Neural progenitor cell (in vitro differentiated cells): ENCODE results near the gene ARHGEF19. TPM values are rescaled to one million over a fixed set of nuclear protein-coding genes. Genes with fewer than 3 reads are reported as not detected.

ENCODE experiments used
- DNase-seq: peaks from one replicate; pipeline ENCODE4 v3.0.0-alpha.2; 2016; ENCODE audit warnings: low spot score
- H2AFZ ChIP-seq: fragments of 200-600 bp; sonication (generic); replicated peaks from 2 replicates; pipeline ENCODE4 v1.6.1; 2016; ENCODE audit warnings: antibody characterized with exemption
- H3F3A ChIP-seq: fragments of 200-600 bp; sonication (generic); 2 replicates; pipeline ENCODE4 v1.6.1; 2016; ENCODE audit warnings: antibody characterized with exemption, low read depth
- H3K27ac ChIP-seq: fragments of 200-600 bp; sonication (generic); 2 replicates; pipeline ENCODE4 v1.5.1; 2016; ENCODE audit warnings: mild to moderate bottlenecking
- H3K27me3 ChIP-seq: fragments of 200-600 bp; sonication (generic); 2 replicates; pipeline ENCODE4 v1.6.1; 2016; ENCODE audit warnings: mild to moderate bottlenecking, moderate library complexity
- H3K36me3 ChIP-seq: fragments of 200-600 bp; sonication (generic); 2 replicates; pipeline ENCODE4 v1.5.1; 2016
- H3K4me1 ChIP-seq: fragments of 200-600 bp; sonication (generic); 2 replicates; pipeline ENCODE4 v1.6.1; 2016; ENCODE audit warnings: mixed run types
- H3K4me2 ChIP-seq: fragments of 200-600 bp; sonication (generic); 2 replicates; pipeline ENCODE4 v1.6.1; 2016
- H3K4me3 ChIP-seq: fragments of 200-600 bp; sonication (generic); 2 replicates; pipeline ENCODE4 v1.5.1; 2016
- H3K79me2 ChIP-seq: fragments of 200-600 bp; sonication (generic); 2 replicates; pipeline ENCODE4 v1.6.1; 2016; ENCODE audit warnings: low read depth
- H3K9ac ChIP-seq: fragments of 200-600 bp; sonication (generic); 2 replicates; pipeline ENCODE4 v1.6.1; 2016
- H3K9me3 ChIP-seq: fragments of 200-600 bp; sonication (generic); 2 replicates; pipeline ENCODE4 v1.5.1; 2016; ENCODE audit warnings: low read depth
- H4K20me1 ChIP-seq: fragments of 200-600 bp; sonication (generic); 2 replicates; pipeline ENCODE4 v1.6.1; 2016; ENCODE audit warnings: low read depth
- H3K27ac Mint-ChIP-seq: 3 replicates; pipeline ENCODE4 v1.8.0; 2021; ENCODE audit warnings: mixed read lengths
- H3K27me3 Mint-ChIP-seq: 2 replicates; pipeline ENCODE4 v1.8.0; 2022; ENCODE audit warnings: low read depth, mild to moderate bottlenecking, inconsistent platforms, moderate library complexity, mixed read lengths; ENCODE audit not compliant: insufficient read depth
- H3K36me3 Mint-ChIP-seq: 3 replicates; pipeline ENCODE4 v1.8.0; 2021; ENCODE audit warnings: mixed read lengths
- H3K4me1 Mint-ChIP-seq: 3 replicates; pipeline ENCODE4 v1.8.0; 2021; ENCODE audit warnings: mixed read lengths
- H3K4me3 Mint-ChIP-seq: 3 replicates; pipeline ENCODE4 v1.8.0; 2021; ENCODE audit warnings: mild to moderate bottlenecking, moderate library complexity, mixed read lengths
- H3K9me3 Mint-ChIP-seq: 3 replicates; pipeline ENCODE4 v1.8.0; 2020; ENCODE audit warnings: mixed read lengths
- CTCF ChIP-seq: fragments of 200-600 bp; sonication (generic); IDR thresholded peaks from 2 replicates; pipeline ENCODE4 v1.5.1; 2017; ENCODE audit warnings: antibody characterized with exemption, mild to moderate bottlenecking
- EZH2 ChIP-seq: fragments of 200-600 bp; sonication (generic); IDR thresholded peaks from 2 replicates; pipeline ENCODE4 v1.6.1; 2017; ENCODE audit warnings: antibody characterized with exemption, mild to moderate bottlenecking, moderate library complexity
- EZH2phosphoT487 ChIP-seq: fragments of 200-600 bp; sonication (generic); IDR thresholded peaks from 2 replicates; pipeline ENCODE4 v1.6.1; 2017; ENCODE audit warnings: antibody characterized with exemption
- total RNA-seq: library from RNA; depleted of rRNA; stranded (reverse); fragments of >200 nt; gene quantifications from 2 replicates; pipeline ENCODE4 v1.2.3, GENCODE V29; 2015; ENCODE audit warnings: low replicate concordance

ARHGEF19 gene
- total RNA-seq, 1 donor from 2014 or later = 10.9 TPM

DNA sequence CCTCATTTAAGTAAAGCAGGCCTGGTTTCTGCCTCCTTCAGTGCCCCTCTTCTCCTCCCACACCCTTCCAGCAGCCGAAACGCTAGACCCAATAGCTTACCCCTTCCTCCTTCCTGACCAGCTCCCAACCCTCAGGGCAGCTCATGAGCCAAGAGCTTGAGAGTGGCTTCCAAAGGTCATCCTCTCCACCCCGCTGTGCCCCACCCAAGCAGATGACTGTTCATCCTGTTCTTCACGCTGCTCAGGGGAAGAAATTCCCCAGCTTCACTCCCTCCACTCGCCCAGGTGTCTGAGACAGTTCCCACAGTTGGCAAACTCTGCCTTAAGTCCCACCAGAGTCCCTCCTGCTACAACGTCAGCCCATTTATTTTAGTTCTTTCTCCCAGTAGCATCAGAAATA is 23.4 kb downstream of the ARHGEF19 start:
- Histone ChIP-seq H3K9ac (no peak overlapping the region), H3K4me3 (no peak overlapping the region), H3K4me1 (no peaks in the 10 kb centered on the region), H3K27me3 (peaks cover 4% of the 10 kb centered on the region), H2AFZ (no peak overlapping the region), H3F3A (peaks cover 9% of the 10 kb centered on the region), H4K20me1 (no peaks in the 10 kb centered on the region), H3K79me2 (no peaks in the 10 kb centered on the region), H3K4me2 (no peak overlapping the region), H3K36me3 (no peaks in the 10 kb centered on the region), H3K9me3 (no peaks in the 10 kb centered on the region), H3K27ac (no peak overlapping the region)
- TF ChIP-seq EZH2 (no peak), CTCF (no peak), EZH2phosphoT487 (no peak)
- H3K27me3 Mint-ChIP-seq = peaks cover 12% of the 10 kb centered on the region
- no peak for DNase-seq
- no peaks in the 10 kb centered on the region for H3K36me3 Mint-ChIP-seq
- no peaks in the 10 kb centered on the region for H3K9me3 Mint-ChIP-seq
- H3K4me1 Mint-ChIP-seq = peaks cover 22% of the 10 kb centered on the region
- H3K27ac Mint-ChIP-seq = peak overlapping the region; percentile 67
- peak overlapping the region; percentile 28 for H3K4me3 Mint-ChIP-seq

DNA sequence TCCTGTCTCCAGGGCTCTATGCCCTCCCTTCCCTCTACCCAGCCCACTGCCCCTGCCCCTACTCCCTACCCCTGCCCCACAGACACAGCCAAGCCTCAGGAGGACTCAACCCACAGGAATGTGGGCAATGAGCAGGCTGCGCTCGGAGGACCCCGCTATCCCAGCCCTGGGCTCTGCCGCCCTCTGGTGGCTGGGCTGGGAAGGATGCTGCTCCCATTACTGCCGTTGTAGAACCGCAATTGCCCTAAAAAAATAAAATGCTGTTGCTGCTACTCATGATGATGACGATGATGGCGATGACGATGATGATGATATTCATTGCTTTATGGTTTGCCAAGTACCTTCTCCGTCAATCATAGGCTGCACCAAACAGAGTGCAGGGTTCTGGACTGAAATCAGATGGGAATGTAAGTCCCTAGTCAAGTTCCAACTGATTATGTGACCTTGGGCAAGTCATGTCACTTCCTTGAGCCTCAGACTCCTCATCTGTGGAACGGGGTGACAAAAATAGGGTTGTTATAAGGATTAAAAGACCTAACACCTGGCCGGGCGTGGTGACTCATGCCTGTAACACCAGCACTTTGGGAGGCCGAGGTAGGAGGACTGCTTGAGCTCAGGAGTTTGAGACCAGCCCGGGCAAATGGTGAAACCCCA is 24.6 kb downstream of the ARHGEF19 start:
- no peaks in the 10 kb centered on the region for H3K36me3 Mint-ChIP-seq
- no peak overlapping the region for H3K4me3 Mint-ChIP-seq
- no peak overlapping the region for H3K4me2 ChIP-seq
- no peak overlapping the region for H2AFZ ChIP-seq
- no peaks in the 10 kb centered on the region for H3K79me2 ChIP-seq
- no peaks in the 10 kb centered on the region for H3K9me3 Mint-ChIP-seq
- DNase-seq = peak; percentile 81
- peaks cover 26% of the 10 kb centered on the region for H3K4me1 Mint-ChIP-seq
- H4K20me1 ChIP-seq = no peaks in the 10 kb centered on the region
- H3K36me3 ChIP-seq = no peaks in the 10 kb centered on the region
- peaks cover 4% of the 10 kb centered on the region for H3K27me3 ChIP-seq
- no peak overlapping the region for H3K4me3 ChIP-seq
- H3K9ac ChIP-seq = no peak overlapping the region
- H3K9me3 ChIP-seq = no peaks in the 10 kb centered on the region
- TF ChIP-seq CTCF (peak; percentile 100), EZH2phosphoT487 (no peak)
- H3K27ac Mint-ChIP-seq = no peak overlapping the region
- peaks cover 9% of the 10 kb centered on the region for H3F3A ChIP-seq
- H3K4me1 ChIP-seq = no peaks in the 10 kb centered on the region
- H3K27ac ChIP-seq = no peak overlapping the region
- H3K27me3 Mint-ChIP-seq = peaks cover 14% of the 10 kb centered on the region

DNA sequence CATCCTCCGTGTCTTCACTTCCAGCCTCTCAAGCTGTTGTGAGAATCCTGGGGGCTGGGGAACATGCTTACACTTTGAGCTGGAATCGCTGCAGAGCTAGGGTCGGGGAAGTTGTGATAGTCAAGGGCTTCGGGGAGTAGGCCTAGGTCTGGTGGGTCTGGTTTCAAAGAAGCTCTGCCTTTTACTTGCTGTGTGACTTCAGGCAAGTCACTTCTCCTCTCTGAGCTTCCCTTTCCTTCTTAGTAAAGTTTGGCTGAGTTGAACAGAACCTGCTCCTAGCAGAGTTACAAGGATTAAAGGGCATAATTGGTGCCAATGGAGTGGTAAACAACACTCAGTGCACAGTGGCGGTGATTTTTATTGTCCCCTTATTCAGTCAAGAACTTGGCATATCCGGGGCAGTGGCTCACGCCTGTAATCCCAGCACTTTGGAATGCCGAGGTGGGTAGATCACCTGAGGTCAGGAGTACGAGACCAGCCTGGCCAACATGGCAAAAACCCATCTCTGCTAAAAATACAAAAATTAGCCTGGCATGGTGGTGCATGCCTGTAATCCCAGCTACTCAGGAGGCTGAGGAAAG is 25.7 kb downstream of the ARHGEF19 start:
- no peak for DNase-seq
- H3K4me1 ChIP-seq = peaks cover 6% of the 10 kb centered on the region
- H3K27me3 Mint-ChIP-seq = peaks cover 14% of the 10 kb centered on the region
- no peak overlapping the region for H3K4me3 Mint-ChIP-seq
- no peak overlapping the region for H3K4me2 ChIP-seq
- no peaks in the 10 kb centered on the region for H3K9me3 Mint-ChIP-seq
- H3K4me1 Mint-ChIP-seq = peaks cover 32% of the 10 kb centered on the region
- H2AFZ ChIP-seq = no peak overlapping the region
- H3F3A ChIP-seq = peaks cover 15% of the 10 kb centered on the region
- no peaks in the 10 kb centered on the region for H3K79me2 ChIP-seq
- no peak overlapping the region for H3K9ac ChIP-seq
- peaks cover 4% of the 10 kb centered on the region for H3K27me3 ChIP-seq
- TF ChIP-seq EZH2 = no peak
- TF ChIP-seq EZH2phosphoT487 = no peak
- TF ChIP-seq CTCF = no peak
- H3K9me3 ChIP-seq = no peaks in the 10 kb centered on the region
- no peak overlapping the region for H3K4me3 ChIP-seq
- H3K27ac ChIP-seq = no peak overlapping the region
- H3K27ac Mint-ChIP-seq = no peak overlapping the region
- no peaks in the 10 kb centered on the region for H4K20me1 ChIP-seq
- no peaks in the 10 kb centered on the region for H3K36me3 ChIP-seq
- H3K36me3 Mint-ChIP-seq = no peaks in the 10 kb centered on the region
